HG03558 (cell line): Measurements from ENCODE around the gene POU6F2.
"Not testable (repeated sequence)": the region's sequence is repeated elsewhere in the genome, so short reads cannot be mapped to it uniquely, and the experiment has no call there.

ENCODE experiments used
- ATAC-seq: cut with Tn5 transposase; IDR thresholded peaks from one replicate; pipeline ENCODE4 v1.9.1; 2021; ENCODE audit warnings: moderate number of reproducible peaks; ENCODE audit not compliant: unreplicated experiment; ENCODE audit errors: extremely low read depth

Gene POU6F2

GRCh38 chr7:39375047-39375873, 397.6 kb downstream of the POU6F2 start:
- no peak for ATAC-seq

- ATAC-seq: no peak
Measured at GRCh38 chr7:39375874-39376190, 398.1 kb downstream of the POU6F2 start.

DNA sequence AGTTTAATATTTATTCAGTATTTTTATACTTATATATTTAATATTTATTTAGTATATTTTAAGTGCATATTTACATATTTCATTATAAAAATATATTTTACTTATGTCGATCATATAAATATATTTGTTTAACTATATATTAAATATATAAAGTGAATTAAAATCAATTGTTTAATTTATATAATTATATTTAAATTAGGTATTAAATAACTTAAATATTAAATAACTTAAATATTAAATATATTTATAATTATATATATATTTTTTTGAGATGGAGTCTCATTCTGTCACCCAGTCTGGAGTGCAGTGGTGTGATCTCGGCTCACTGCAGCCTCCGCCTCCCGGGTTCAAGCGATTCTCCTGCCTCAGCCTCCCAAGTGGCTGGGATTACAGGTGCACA, 399.2 kb downstream of the POU6F2 start:
- not testable (repeated sequence) for ATAC-seq

DNA sequence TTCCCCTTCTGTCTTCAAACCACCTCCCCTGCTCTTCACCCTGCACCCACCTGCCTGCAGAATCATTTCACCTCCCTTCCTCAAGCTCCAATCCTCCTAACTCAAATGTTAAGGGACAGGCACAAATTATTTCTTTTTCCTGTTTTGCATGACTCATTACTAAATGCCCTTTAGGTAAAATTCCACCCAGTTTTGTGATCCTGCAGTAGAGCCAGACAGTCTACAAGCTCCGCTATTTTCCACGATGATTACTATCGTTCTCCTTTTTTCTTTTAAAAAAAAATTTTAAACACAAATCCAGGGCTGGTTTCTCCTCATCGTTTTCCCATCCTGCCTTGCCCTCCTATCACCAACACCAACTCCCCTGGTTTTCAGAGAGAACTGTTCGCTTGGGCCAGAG, 401.7 kb downstream of the POU6F2 start:
- no peak for ATAC-seq

GRCh38 chr7:39383136-39383535, 405.4 kb downstream of the POU6F2 start:
- no peak for ATAC-seq

DNA sequence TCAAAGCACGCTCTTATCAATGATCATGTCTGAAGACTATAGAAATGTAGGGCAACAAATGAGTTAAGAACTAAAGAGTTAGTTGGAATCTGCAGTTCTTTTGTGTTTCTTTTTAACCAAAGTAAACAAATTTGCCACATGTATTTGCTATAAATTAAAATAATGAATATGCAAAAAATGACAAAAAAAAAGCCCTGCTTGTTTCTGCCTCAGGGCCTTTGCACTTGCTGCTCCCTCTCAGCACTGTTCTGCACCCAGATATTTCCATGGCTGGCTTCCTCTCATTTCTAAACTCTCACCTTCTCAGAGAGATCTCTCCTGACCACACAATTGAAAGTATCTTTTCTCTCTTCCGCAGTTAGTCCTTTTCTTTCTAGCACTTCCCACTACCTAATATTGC, 406.7 kb downstream of the POU6F2 start:
- ATAC-seq: no peak

- no peak for ATAC-seq
Measured at GRCh38 chr7:39386718-39387117, 409.0 kb downstream of the POU6F2 start.

- ATAC-seq: no peak
Measured at GRCh38 chr7:39392151-39392550, 414.4 kb downstream of the POU6F2 start.

DNA sequence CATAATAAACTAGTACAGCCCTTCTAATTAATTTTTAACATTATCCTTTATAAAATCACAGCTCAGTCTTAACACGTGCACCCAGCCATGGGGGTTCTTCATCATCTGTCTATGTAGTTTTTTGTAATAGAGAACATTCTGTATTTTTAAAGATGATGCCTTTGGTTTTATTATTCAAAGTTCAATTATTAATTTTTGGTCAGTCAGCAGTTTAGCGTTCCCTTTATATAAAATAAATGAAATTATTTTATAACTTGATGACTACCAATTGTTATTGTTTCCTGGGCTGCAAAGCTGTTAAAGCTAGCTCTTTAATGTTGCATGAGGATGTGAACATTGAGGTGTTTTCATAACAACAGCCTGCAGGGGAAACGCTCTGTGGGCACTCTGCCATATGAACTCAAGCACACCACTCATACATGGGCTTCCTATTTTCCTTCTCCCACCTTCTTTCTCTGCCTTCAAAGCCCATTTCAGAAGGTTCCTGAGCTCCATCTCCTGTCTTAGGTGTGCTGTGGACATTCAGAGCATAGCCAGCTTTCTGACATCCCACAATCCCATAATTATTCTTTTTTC, 416.5 kb downstream of the POU6F2 start:
- ATAC-seq: no peak

DNA sequence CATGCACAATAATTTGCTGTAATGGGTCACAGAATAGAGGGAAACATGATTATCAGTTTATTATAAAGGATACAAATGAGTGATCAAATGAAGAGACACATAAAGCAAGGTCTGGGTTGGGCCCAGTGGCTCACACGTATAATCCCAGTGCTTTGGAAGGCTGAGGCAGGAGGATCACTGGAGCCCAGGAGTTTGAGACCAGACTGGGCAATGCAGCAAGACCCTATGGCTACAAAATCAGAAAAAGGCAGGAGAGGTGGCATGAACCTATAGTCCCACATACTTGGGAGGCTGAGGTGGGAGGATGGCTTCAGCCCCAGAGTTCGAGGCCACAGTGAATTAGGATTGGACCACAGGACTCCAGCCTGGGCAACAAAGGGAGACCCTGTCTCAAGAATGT, 421.7 kb downstream of the POU6F2 start:
- no peak for ATAC-seq

- ATAC-seq: no peak
Measured at GRCh38 chr7:39399986-39400385, 422.3 kb downstream of the POU6F2 start.

DNA sequence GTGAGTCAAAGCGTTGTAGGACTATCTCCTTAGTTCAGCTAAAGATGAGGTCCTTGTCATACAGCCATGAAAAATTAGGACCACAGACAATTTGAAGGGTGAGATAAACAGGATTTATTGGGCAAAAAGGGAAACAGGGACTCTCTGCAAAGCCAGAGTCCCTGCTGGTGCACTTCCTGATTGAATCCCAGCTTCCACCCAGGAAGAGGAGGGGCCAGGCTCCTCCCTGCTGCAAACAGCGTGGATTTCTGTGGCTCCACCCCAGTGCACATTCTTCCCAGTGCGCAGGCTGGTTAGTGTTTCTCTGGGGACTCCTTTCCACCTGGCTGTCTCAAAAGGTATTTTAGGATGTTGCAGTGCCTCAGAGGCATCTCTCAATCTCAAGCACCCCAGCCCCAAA, 423.1 kb downstream of the POU6F2 start:
- ATAC-seq: no peak

GRCh38 chr7:39402034-39402433, 424.3 kb downstream of the POU6F2 start:
- no peak for ATAC-seq

GRCh38 chr7:39404907-39405306, 427.2 kb downstream of the POU6F2 start:
- ATAC-seq: no peak

DNA sequence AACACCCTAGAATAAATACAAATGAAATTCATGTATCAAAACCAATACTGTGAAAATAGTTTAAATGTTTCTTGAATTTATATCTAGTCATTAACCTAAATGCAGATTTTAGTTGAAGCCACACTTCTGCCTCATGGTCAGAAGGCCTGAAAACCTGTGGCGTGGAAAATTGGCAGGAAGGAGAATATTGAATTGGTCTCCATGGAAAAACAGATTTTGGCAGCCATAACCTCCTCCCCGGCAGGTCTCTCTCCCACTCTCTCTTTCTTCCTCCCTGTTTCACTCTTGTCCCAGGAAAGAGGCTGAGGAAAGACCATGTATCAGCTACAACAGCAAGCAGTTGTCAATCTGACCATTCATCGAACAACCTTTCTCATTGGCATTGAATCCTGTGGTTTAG, 427.9 kb downstream of the POU6F2 start:
- no peak for ATAC-seq

GRCh38 chr7:39406467-39406866, 428.8 kb downstream of the POU6F2 start:
- no peak for ATAC-seq

GRCh38 chr7:39407137-39407536, 429.4 kb downstream of the POU6F2 start:
- no peak for ATAC-seq

GRCh38 chr7:39407723-39408122, 430.0 kb downstream of the POU6F2 start:
- ATAC-seq: no peak

- ATAC-seq: no peak
Measured at GRCh38 chr7:39408906-39409305, 431.2 kb downstream of the POU6F2 start.

DNA sequence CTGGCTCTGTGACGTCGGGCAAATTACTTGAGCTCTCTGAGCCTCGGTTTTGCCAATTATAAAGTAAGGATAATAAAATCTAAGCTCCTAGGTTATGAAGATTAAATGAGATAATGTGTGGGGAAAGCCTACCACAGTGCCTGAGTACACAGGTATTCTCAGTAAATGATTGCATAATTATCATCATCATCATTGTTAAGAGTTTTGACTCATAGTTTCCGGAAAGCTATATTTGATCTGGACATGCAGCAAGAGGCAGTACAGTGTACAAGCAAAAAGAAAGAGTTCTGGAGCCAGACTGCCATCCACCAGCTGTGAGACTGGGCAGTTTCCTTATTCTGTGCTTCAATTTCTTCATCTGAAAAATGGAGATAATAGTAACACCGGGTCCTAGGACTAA, 432.9 kb downstream of the POU6F2 start:
- no peak for ATAC-seq

GRCh38 chr7:39413636-39414223, 436.0 kb downstream of the POU6F2 start:
- no peak for ATAC-seq
